GM20431 (cell line): ENCODE measurements around the gene ZNF160.
"Not testable (repeated sequence)": the region's sequence is repeated elsewhere in the genome, so short reads cannot be mapped to it uniquely, and the experiment has no call there.

Experiments
- in situ Hi-C: fragments of 300-500 bp; cut with MseI, MboI; formaldehyde crosslinking; loops from one replicate; pipeline ENCODE4 v1.15.0; 2020; ENCODE audit warnings: low sequenced_read_pairs; ENCODE audit not compliant: unreplicated experiment

The ZNF160 gene

DNA sequence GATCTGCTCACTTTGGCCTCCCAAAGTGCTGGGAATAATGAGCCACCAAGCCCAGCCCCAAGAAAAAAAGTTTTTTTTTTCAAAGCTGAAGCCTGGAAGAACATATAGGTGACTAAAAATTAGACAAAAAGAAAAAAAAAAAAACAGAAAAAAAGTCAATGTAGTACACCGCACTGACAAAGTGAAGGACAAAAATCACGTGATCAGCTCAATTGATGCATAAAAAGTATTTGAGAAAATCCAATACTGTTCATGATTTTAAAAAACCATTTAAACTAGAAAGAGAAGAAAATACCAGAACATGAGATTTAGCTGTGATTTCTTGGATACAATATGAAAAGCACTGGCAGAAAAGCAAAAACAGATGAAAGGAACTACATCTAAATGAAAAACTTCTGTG lies 69.2 kb downstream of the ZNF160 start:
- in situ Hi-C loops, result no loop called here

DNA sequence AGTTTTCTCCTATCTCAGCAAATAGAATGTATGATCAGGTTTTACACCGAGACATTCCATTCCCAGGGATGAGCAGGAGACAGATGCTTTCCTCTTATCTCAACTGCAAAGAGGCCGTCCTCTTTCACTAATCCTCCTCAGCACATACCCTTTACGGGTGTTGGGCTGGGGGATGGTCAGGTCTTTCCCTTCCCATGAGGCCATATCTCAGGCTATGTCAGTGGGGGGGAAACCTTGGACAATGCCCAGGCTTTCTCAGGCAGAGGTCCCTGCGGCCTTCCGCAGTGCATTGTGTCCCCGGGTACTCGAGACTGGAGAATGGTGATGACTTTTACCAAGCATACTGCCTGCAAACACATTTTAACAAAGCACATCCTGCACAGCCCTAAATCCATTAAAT lies 74.9 kb downstream of the ZNF160 start:
- in situ Hi-C loops, result not testable (repeated sequence)

DNA sequence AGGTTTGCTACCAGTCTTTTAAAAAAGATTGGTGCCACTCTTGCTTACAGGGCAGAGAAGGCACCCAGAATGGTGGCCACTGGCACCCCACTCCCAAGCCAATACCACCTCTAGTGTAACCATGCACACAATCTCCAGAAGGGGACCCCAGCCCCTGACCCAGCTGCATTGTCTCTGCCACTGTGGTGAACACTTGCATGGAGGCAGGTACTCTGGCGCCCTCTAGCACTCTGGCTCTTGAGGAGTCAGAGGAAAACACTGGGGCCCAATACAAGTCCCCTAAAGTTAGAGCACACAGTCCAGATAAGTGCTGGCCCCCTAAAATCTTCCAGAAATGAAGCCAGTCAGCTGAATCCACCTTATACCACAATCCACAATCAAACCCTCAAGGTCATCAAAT lies 83.5 kb downstream of the ZNF160 start:
- in situ Hi-C loops, result no loop called here
